Measurements from ENCODE around the gene RTTN.
"Not testable (repeated sequence)": the region's sequence is repeated elsewhere in the genome, so short reads cannot be mapped to it uniquely, and the experiment has no call there.

The RTTN gene

DNA sequence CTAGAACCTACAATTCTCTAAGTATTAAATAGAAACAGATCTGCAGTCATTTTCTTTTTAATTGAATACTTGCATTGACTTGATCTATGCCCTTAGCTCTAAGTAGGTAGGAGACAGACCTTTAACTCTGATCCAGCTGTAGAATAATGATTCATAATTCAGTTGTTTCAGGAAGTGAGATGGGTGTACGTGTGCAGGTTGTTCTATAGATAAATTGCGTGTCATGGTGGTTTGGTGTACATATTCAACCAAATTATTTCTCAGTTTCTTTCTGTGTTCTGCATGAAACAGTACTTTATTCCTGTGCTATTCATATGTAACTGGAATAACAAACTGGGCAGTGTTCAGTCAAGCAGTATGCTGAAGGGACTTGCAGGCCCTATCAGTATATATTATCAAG, 223.5 kb downstream of the RTTN start:
- H3K4me3 ChIP-seq (replicated peaks; ENCODE audit: low read depth, low read length) = no peak overlapping the region
- TF ChIP-seq, protein P1, sequence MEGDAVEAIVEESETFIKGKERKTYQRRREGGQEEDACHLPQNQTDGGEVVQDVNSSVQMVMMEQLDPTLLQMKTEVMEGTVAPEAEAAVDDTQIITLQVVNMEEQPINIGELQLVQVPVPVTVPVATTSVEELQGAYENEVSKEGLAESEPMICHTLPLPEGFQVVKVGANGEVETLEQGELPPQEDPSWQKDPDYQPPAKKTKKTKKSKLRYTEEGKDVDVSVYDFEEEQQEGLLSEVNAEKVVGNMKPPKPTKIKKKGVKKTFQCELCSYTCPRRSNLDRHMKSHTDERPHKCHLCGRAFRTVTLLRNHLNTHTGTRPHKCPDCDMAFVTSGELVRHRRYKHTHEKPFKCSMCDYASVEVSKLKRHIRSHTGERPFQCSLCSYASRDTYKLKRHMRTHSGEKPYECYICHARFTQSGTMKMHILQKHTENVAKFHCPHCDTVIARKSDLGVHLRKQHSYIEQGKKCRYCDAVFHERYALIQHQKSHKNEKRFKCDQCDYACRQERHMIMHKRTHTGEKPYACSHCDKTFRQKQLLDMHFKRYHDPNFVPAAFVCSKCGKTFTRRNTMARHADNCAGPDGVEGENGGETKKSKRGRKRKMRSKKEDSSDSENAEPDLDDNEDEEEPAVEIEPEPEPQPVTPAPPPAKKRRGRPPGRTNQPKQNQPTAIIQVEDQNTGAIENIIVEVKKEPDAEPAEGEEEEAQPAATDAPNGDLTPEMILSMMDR (IDR thresholded peaks at IDR 0.05; ENCODE audit: low read length, missing control alignments) = no peak
- no peak for DNase-seq (ENCODE audit: low read depth)

DNA sequence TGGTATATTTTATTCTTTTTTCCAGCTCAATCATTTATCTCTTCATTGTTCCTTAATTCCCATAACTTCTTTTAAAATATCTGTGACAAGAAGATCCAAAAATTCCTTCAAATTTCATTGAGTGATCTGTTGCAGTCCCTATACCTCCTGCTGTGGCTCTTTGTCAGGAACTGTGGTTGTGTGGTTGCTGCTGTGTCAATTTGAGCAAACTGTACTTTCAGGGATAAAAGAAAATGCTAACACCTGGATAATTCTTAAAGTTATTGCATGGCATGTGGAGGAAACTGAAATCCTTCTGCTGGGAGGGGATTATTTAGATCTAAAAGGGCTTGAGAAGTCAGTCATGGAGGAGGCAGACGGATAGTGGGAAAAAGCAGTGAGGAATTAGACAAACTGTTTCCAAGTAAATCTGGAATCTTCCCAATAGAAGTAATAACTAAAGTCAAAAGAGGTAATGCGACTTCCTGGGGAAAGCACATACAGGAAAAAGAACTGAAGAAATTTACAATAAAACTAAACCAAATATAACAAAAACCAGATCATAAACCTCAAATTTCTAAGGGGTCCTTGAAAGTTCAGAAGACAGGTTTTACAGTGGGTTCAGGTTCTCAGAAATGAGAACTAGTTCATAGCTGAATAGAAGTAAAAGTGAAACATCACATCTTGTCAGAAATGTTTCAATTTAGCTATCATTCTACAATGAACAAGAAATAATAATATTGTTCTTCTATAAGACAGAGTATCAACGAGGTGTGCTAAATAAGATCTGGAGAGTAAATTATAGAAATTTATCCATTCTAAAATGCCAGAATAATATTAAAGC, 224.3 kb downstream of the RTTN start:
- TF ChIP-seq, protein P1 (IDR thresholded peaks at IDR 0.05; ENCODE audit: low read length, missing control alignments) = no peak
- DNase-seq (ENCODE audit: low read depth) = no peak
- H3K4me3 ChIP-seq (replicated peaks; ENCODE audit: low read depth, low read length) = no peak overlapping the region

DNA sequence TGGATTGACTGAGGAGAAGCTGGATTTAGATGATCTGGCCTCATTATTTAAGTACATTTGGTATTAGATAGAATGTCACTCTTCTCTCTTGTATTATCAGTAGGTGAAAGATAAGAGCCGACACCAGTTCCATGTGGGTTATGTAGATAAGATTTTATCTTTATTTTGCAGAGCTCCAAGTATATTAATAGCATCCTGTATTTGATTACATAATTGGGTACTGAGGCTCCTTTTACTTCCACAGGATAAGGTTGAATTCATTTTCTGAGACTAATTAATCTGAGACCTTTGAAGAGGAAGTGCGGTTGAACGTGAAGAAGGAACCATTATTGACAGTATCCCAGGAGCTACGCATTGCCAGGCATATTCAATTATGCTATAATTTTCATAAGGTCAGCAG, 225.0 kb downstream of the RTTN start:
- TF ChIP-seq, protein P1 (IDR thresholded peaks at IDR 0.05; ENCODE audit: low read length, missing control alignments) = no peak
- no peak for DNase-seq (ENCODE audit: low read depth)
- no peak overlapping the region for H3K4me3 ChIP-seq (replicated peaks; ENCODE audit: low read depth, low read length)

DNA sequence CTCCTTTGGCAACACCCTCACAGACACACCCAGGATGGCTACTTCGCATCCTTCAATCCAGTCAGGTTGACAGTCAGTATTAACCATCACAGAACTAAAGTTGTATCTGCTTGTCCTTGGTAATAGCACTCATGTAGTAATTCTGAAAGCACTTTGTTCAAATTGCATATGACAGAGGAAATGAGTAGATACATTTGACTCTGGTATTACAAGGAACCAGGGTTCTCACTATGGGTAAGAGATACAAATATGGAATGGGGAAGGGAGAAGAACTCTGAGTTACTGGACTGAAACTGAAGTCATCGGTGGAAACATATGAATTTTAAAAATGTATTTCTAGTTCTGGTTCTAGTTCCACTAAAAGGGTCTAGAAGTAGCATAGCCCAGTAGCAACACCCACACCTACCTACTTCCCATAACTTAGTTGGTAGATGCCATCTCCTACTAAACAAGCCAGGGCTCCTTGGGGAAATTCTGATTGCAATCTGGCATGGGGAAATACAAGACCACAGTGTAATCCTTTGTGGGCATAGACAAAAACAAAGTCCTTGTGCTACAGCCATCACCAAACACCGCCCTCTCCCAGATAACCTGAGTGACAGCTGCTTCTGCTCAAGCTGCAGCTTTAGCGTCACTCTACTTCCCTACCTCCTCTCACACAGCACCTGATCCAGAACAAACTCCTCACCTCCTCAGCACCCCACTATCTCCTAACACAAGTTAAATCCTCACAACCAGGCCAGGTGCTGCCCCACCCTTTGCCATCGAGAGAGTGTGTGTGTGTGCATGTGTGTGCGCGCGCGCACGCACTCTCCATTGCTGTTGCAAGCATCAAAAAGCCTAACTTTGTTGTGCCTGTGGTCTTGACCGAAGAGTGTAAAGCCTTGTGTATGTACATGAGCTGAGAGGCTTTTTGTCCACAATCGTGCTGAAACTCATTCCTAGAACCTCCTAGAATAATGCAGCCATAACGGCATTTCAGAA, 226.5 kb downstream of the RTTN start:
- no peak for DNase-seq (ENCODE audit: low read depth)
- TF ChIP-seq, protein P1 (IDR thresholded peaks at IDR 0.05; ENCODE audit: low read length, missing control alignments) = no peak
- no peak overlapping the region for H3K4me3 ChIP-seq (replicated peaks; ENCODE audit: low read depth, low read length)

DNA sequence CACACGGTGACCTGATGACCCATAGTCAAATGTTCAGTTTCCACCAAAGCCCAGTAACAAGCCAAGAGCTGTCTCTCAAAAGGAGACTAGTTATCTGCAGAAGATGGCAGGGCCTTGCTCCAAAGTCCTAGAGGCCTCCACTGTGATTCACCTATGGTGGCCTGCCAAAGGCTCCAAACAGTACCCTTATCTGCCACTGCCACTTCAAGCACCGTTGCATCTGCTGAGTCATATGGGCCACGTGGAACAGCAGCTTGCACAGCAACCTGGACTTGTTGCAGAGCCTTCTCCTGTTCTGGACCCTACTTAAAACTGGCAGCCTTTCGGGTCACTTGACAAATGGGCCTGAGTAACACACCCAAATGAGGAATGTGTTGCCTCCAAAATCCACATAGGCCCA, 230.2 kb downstream of the RTTN start:
- DNase-seq (ENCODE audit: low read depth); H3K4me3 ChIP-seq (replicated peaks; ENCODE audit: low read depth, low read length): not testable (repeated sequence)

DNA sequence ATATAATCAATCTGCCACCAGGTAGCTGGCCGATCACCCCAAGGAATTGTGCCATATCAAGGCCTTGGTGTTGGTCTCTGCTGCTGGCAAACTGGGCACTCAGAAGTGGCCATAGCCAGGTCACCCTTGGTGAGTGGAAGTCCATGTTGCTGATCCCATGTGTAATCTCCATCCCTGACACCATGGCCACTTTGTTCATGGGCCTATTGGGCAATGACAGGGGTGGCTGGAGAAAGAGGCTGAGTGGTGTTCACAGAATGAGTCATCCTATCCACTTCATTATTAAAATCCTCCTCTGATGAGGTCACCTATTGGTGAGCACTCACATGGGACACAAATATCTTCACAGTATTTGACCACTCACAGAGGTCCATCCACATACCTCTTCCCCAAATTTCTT, 231.1 kb downstream of the RTTN start:
- no peak overlapping the region for H3K4me3 ChIP-seq (replicated peaks; ENCODE audit: low read depth, low read length)
- TF ChIP-seq, protein P1 (IDR thresholded peaks at IDR 0.05; ENCODE audit: low read length, missing control alignments) = no peak
- peak; percentile 34 for DNase-seq (ENCODE audit: low read depth)

DNA sequence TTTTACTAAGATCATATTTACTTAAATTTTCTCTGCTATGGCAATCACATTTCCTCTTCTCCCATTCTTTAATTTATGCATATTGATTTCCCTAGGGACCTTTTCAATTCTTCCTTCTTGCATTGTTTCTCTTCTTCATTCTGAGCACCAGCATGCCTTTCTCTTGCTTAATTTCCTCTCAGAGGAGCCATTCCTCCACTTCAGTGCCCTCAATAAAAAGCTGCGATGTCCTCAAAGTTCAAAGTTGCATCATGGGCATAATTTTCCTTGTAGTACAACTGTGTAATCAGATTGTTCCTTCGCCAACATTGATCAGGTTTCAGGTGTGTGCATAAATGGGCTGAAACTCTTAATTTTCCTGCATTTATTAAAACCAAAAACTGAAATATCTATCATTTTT, 236.0 kb downstream of the RTTN start:
- DNase-seq (ENCODE audit: low read depth) = peak; percentile 71
- H3K4me3 ChIP-seq (replicated peaks; ENCODE audit: low read depth, low read length) = no peak overlapping the region

More for the DNA sequence above, 236.0 kb downstream of the RTTN start:
- TF ChIP-seq, protein P1 (IDR thresholded peaks at IDR 0.05; ENCODE audit: low read length, missing control alignments) = no peak

Data from fibroblast of pulmonary artery (primary cell).